Measurements from ENCODE around the gene TIGD1. TPM values are rescaled to one million over a fixed set of nuclear protein-coding genes. Genes with fewer than 3 reads are reported as not detected.

The TIGD1 gene
- total RNA-seq, 1 experiment from 2014 or later = 14.9 TPM

- Mint-ChIP-seq H3K4me1 (ENCODE audit: low read depth, unreplicated experiment) (no peaks in the 10 kb centered on the region), H3K36me3 (ENCODE audit: insufficient read depth, unreplicated experiment) (no peaks in the 10 kb centered on the region), H3K27me3 (ENCODE audit: unreplicated experiment) (peaks cover 74% of the 10 kb centered on the region)
Measured at GRCh38 chr2:232501331-232501771, 49.0 kb downstream of the TIGD1 start.

GRCh38 chr2:232498452-232498851 lies 51.9 kb downstream of the TIGD1 start:
- TF ChIP-seq, protein P1, sequence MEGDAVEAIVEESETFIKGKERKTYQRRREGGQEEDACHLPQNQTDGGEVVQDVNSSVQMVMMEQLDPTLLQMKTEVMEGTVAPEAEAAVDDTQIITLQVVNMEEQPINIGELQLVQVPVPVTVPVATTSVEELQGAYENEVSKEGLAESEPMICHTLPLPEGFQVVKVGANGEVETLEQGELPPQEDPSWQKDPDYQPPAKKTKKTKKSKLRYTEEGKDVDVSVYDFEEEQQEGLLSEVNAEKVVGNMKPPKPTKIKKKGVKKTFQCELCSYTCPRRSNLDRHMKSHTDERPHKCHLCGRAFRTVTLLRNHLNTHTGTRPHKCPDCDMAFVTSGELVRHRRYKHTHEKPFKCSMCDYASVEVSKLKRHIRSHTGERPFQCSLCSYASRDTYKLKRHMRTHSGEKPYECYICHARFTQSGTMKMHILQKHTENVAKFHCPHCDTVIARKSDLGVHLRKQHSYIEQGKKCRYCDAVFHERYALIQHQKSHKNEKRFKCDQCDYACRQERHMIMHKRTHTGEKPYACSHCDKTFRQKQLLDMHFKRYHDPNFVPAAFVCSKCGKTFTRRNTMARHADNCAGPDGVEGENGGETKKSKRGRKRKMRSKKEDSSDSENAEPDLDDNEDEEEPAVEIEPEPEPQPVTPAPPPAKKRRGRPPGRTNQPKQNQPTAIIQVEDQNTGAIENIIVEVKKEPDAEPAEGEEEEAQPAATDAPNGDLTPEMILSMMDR (IDR thresholded peaks at IDR 0.05; ENCODE audit: unreplicated experiment) = no peak
- no TSS peak for BruUV-seq (replicated peaks)
- DNase-seq = no peak
- no peaks in the 10 kb centered on the region for H3K36me3 Mint-ChIP-seq (ENCODE audit: insufficient read depth, unreplicated experiment)
- H3K27me3 Mint-ChIP-seq (ENCODE audit: unreplicated experiment) = peaks cover 58% of the 10 kb centered on the region
- intact Hi-C loops (cut with micrococcal nuclease; ENCODE audit: unreplicated experiment) = no loop called here
- no peak overlapping the region for H3K27ac Mint-ChIP-seq (ENCODE audit: unreplicated experiment)
- CTCF ChIA-PET = no interaction called here
- no peaks in the 10 kb centered on the region for H3K9me3 Mint-ChIP-seq (ENCODE audit: low read depth, unreplicated experiment)
- no peak overlapping the region for H3K4me3 Mint-ChIP-seq (ENCODE audit: low read depth, unreplicated experiment)
- no peaks in the 10 kb centered on the region for H3K4me1 Mint-ChIP-seq (ENCODE audit: low read depth, unreplicated experiment)

More at GRCh38 chr2:232501331-232501771, 49.0 kb downstream of the TIGD1 start:
- no peak overlapping the region for H3K4me3 Mint-ChIP-seq (ENCODE audit: low read depth, unreplicated experiment)
- TF ChIP-seq, protein P1 (IDR thresholded peaks at IDR 0.05; ENCODE audit: unreplicated experiment) = no peak
- no peak overlapping the region for H3K27ac Mint-ChIP-seq (ENCODE audit: unreplicated experiment)
- no TSS peak for BruUV-seq (replicated peaks)
- no peaks in the 10 kb centered on the region for H3K9me3 Mint-ChIP-seq (ENCODE audit: low read depth, unreplicated experiment)
- intact Hi-C loops (cut with micrococcal nuclease; ENCODE audit: unreplicated experiment) = no loop called here
- CTCF ChIA-PET = no interaction called here
- no peak for DNase-seq

Other genes with a start within 250 kb of the TIGD1 start
- not detected in 2 replicates for gene ALPP, start 171.8 kb downstream of the TIGD1 start, total RNA-seq (2022)
- not detected in 2 replicates for gene ALPG, start 143.7 kb downstream of the TIGD1 start, total RNA-seq (2022)
- not detected in 2 replicates for gene ALPI, start 94.4 kb downstream of the TIGD1 start, total RNA-seq (2022)
- gene ECEL1, start 62.7 kb downstream of the TIGD1 start, total RNA-seq (2022) = not detected in 2 replicates
- gene PRSS56, start 30.2 kb downstream of the TIGD1 start, total RNA-seq (2022) = not detected in 2 replicates
- gene CHRND, start 24.4 kb downstream of the TIGD1 start, total RNA-seq (2022) = not detected in 2 replicates
- not detected in 2 replicates for gene CHRNG, start 10.9 kb downstream of the TIGD1 start, total RNA-seq (2022)
- gene EIF4E2, start 132 bp upstream of the TIGD1 start, total RNA-seq (2022) = 67.4 and 76.6 TPM in 2 replicates
- gene EFHD1, start 83.0 kb upstream of the TIGD1 start, total RNA-seq (2022) = 0.27 and 0.47 TPM in 2 replicates
- gene GIGYF2, start 146.8 kb upstream of the TIGD1 start, total RNA-seq (2022) = 70.0 and 72.2 TPM in 2 replicates
- gene KCNJ13, start 226.0 kb upstream of the TIGD1 start, total RNA-seq (2022) = not detected in 2 replicates